Fibroblast of skin of right biceps (primary cell): ENCODE results near the gene GLP1R.
"Not testable (repeated sequence)": the region's sequence is repeated elsewhere in the genome, so short reads cannot be mapped to it uniquely, and the experiment has no call there.

ENCODE experiments used
- DNase-seq: peaks from one replicate; pipeline ENCODE4 v3.0.0-alpha.2; 2013

The GLP1R gene

GRCh38 chr6:39136207-39136606 lies 87.6 kb downstream of the GLP1R start:
- not testable (repeated sequence) for DNase-seq

GRCh38 chr6:39137245-39137644 lies 88.7 kb downstream of the GLP1R start:
- peak; percentile 36 for DNase-seq
